GM23248 (cell line): Measurements from ENCODE around the gene PLA2R1.

Experiments
- EZH2 ChIP-seq: fragments of 200-600 bp; sonication (generic); IDR thresholded peaks from 2 replicates; pipeline ENCODE4 v1.6.1; 2018; ENCODE audit warnings: antibody characterized with exemption, mild to moderate bottlenecking; ENCODE audit not compliant: insufficient read depth, poor library complexity, severe bottlenecking
- EZH2phosphoT487 ChIP-seq: fragments of 200-600 bp; sonication (generic); IDR thresholded peaks from 2 replicates; pipeline ENCODE4 v1.6.1; 2018; ENCODE audit warnings: antibody characterized with exemption, moderate library complexity, mild to moderate bottlenecking, low read depth; ENCODE audit not compliant: insufficient read depth

GRCh38 chr2:160061944-160062291 is 497 bp downstream of the PLA2R1 start:
- TF ChIP-seq EZH2phosphoT487 = no peak
- TF ChIP-seq EZH2 = no peak
